ENCODE data around the gene FIGNL2.

The FIGNL2 gene

DNA sequence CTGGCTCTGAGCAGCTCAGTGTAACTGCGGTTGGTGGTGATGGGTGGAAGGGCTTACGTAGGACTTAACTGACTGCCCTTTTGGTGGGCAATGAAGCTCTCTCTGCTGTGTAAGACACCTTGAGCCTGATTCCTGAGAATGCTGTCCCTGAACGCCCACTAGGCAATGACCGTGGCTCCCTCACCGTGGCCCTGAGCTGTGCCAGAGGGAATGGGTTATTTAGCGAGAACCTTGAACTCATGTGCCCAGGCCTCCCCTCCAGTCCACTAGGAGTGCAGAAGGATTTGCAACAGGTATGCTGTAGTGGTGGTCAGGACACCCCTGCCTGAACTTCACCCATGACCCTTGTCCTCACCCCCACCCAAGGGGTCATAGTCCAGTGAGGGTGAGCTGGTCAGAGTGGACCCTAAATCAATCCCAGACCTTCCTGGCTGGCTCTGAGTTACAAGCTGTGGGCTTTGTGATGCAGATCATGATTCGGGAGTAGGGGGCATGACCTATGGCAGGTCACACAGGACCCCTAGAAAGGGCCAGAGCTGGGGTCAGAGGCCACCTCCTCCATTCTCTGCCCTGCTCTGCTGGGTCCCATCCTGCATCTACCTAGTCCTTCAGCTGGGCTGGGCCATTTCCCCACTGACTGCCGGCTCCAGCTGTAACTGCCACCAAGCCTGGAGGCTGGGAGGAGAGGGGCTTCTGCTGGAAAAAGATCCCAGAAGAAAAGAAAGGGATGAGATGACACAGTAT lies 24.9 kb upstream of the FIGNL2 start:
- no peak for DNase-seq

DNA sequence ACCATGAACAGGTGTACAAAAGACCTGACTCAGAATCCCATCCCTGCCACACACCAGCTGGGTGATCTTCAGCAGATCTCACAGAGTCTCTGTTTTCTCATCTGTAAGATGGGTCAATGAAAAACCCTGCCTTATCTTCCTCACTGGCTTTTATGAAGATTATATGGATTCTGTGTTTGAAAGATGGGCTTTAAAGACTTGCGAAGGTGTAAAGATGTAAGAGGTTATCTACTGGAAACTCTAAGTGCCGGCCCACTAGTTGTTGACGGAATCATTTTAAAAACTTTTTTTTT lies 24.1 kb upstream of the FIGNL2 start:
- no peak for DNase-seq

DNA sequence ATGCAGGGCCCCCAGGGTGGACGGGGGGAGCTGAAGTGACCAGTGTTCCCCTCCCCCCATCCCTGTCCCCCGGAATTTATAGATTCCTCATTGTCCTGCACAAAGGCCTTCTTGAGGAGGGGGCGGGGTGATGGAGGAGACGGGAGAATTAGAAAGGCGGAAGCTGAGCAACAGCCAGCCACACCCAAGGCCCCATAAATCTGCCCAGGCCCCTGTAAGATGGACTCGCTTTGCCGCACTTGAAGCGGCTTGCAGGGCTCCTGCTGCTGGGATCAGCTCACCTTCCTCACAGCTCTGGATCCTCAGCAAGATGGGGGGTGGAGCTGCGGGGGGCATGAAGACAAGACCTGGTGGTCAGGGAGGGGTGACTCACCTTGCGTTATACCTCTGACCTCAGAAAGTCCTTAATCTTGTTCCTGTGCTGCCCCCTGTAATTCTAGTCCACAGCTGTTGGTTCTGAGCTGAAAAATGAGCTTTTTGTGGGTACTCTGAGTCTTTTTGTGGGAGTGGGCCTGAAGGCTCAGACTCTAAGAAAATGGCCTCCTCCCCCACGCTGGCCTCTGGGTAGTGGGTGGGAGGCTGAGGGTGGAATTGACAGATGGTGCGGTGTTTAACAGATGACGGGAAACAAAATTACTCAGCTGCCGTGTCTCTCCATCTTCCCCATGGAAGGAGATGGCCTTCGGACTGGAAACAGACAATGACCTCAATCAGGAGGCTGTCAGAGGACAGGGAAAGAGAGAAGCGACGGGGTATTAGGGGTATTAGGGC lies 23.6 kb upstream of the FIGNL2 start:
- no peak for DNase-seq

DNA sequence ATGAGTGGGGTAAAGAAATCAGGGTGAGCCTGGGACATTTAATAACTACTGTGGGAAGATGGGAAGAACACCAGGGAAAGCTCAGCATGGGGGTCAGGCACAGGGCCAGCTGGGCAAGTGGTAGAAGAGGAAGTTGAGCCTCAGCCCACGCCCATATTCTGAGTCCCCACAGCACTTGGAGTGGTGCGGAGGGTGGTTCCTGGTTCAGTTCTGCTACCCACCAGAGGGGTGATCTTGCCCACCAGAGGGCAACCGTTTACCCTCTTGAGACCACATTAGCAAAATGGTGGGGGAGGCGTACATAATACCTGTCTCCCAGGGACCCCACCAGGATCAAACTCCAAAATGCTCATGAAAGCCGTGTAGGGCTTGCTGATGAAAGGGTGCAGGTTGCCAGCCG lies 22.6 kb upstream of the FIGNL2 start:
- no peak for DNase-seq

DNA sequence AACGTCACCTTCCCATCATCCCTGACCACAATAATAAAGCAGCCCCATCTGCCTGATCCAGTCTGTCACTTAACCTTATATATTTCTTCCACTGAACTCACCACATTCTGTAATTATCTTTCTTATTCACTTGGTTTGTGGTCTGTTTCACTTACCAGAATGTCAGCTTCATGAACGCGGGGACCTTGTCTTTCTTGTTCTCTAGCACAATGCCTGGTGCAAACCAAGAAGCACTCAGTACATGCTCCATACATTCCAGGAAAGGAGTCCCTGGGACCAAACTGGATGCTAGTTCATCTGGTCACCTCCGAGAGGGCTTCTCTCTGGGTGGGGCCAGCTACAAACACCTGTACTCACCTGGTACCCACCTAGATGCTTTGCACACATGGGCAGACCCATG lies 22.0 kb upstream of the FIGNL2 start:
- DNase-seq: no peak

DNA sequence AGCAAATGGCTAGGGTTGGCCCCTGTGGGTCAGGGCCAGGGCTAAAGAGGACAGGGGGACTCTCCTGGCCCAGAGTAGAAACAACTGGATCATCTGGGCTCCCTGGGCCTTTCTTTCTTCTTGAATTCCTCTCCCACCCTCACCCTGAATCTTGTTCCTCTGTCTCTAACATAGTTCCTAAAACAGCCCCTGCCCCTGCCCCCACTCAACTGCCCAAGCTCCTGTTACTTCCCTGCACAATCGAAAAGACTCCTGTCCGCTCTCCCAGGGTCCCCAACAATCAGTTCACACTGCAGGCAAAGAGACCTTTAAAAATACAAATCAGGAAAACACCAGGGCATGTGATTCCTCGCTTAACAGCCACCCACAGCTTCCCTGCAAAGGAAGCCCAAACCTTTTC lies 21.4 kb upstream of the FIGNL2 start:
- DNase-seq: no peak

DNA sequence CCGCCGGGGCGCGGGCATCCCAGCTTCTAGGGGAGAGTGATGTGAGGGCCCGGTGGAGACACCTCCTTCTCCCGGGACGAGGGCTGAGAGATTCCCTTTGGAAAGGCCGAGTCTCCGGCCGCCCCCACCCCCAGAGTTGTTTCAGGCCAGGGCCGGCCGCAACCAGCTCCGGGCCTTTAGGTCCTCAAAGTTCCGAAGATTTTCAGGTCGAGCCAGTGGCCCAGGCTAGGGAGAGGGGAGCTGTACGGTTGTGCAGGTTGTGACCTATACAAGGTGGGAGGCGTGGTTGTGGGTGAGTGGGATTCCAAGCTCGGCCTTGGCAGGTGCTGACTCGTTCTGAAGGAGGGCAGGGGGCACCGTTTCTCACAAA lies 21.0 kb upstream of the FIGNL2 start:
- no peak for DNase-seq

DNA sequence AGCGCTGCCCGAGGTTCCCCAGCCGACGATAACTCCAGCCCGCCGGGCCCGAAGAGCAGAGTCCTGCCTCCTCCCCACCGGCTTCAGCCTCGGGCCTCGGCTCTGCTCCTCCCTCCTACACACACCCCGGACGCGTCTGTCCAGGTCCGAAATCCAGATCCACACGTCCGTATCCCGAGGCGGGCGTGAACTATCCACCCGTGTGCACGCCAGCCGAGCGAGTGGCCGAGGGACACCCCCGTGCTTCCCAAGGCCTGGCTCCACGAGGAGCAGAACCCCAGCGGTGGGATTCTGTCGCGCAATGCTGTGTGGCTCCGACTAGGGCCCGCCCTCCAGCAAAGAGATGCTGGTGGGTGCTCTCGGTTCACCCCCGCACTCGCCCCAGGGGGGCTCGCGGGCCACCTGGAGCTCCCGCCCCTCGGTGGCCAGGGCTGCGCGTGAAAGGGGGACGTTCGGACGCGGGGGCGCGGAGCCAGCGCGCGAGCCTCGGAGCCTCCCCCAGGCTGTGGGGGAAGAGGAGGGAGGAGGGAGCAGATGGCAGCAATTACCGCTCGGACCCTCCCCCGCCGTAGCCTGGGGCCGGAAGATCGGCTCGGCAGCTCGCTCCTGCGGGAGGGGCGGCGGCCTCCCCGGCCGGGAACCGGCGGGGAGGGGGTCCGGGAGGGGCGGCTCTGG lies 20.4 kb upstream of the FIGNL2 start:
- no peak for DNase-seq

DNA sequence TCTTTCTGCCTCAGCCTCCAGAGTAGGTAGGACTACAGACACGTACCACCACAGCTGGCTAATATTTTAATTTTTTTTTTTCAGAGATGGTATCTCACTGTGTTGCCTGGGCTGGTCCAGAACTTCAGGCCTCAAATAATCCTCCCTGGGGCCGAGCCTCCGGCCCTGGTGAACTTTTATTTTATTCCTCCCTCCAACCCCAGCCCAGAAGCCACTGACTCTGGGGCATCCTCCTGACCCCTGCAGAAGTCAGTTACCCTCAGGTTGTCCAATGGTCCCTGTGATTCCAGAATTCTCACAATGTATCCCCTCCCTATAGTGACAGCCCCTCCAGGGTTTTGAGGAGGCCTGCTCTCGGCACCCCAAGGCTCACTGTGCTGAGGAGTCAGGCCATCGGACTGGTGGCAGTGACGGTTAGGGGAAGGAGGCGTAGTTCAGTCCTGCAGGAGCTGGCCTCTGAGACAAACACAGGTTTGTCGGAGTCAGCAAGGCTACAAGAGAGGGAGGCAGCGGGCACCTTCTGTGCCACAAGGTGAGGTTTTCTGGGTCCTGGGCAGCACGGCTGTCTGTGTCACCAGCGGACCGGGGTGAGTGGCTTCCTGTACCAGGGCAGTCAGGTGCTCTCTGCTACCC lies 19.4 kb upstream of the FIGNL2 start:
- DNase-seq: no peak

DNA sequence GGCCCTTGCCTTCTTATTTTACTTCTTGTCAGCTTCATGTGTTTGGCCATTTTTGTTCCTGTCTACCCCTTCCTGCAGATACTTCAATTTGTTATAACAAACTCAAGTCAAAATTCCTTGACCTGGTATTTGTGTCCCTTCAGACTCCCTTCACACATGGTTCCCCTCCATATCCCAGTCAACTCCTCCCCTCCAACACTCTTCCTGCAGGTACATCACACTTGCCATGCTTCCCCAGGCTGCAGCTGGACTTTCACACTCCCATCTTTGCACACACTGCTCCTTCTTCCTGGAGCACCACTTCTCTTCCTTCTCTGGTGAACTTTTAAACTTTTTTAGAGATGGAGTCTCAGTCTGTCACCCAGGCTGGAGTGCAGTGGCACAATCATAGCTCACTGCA lies 18.9 kb upstream of the FIGNL2 start:
- DNase-seq: no peak

DNA sequence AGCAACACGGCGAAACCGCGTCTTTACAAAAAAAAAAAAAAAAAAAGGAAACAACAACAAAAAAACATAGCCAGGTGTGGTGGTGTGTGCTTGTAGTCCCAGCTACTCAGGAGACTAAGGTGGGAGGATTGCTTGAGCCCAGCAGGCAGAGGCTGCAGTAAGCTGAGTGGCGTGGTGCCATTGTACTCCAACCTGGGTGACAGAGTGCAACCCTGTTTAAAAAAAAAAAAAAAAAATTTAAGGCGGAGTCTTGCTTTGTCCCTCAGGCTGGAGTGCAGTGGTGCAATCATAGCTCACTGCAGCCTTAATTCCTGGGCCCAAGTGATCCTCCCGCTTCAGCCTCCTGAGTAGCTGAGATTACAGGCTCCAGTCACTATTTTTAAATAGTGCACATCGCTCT lies 18.2 kb upstream of the FIGNL2 start:
- DNase-seq: no peak

DNA sequence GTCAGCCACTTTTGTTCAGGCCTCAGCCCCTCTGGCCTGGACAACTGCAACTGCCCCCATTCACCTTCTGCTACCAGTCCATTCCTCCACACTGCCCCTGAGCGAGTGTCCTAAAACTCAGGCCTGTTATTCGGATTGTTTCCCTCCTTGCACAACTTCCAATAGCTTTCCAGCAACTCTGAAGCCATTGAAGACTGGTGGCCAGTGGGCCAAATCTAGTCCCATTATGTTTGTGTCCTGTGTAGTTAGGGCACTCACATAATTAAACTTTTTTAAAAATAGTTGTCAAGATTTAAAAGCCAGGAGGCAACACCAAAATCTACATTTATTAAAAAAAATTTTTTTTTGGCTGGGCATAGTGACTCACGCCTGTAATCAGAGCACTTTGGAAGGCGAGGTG lies 17.8 kb upstream of the FIGNL2 start:
- no peak for DNase-seq

DNA sequence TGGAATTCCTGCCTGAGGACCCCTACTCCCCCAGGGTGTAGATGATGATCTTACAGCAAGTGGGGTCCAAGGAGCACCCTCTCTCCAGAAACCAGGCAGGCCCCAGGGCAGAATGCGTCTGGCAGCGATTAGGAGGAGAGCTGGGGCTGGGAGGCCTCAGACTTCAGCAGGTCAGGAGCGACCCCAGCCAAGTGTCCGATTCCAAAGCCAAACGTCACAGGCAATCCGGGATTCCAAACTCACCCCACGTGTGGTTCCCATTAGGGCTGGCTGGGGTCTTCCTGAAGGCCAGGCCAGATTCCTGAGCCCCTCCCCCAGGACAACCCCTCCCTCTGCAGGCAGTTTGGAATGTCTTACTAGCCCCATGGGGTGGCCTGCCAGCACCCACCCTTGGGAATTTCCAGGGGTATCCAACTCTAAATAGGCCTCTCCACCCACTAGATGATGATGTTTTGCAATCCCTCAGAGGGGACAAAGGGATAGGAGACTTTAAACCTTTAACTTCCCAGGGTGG lies 17.3 kb upstream of the FIGNL2 start:
- no peak for DNase-seq

DNA sequence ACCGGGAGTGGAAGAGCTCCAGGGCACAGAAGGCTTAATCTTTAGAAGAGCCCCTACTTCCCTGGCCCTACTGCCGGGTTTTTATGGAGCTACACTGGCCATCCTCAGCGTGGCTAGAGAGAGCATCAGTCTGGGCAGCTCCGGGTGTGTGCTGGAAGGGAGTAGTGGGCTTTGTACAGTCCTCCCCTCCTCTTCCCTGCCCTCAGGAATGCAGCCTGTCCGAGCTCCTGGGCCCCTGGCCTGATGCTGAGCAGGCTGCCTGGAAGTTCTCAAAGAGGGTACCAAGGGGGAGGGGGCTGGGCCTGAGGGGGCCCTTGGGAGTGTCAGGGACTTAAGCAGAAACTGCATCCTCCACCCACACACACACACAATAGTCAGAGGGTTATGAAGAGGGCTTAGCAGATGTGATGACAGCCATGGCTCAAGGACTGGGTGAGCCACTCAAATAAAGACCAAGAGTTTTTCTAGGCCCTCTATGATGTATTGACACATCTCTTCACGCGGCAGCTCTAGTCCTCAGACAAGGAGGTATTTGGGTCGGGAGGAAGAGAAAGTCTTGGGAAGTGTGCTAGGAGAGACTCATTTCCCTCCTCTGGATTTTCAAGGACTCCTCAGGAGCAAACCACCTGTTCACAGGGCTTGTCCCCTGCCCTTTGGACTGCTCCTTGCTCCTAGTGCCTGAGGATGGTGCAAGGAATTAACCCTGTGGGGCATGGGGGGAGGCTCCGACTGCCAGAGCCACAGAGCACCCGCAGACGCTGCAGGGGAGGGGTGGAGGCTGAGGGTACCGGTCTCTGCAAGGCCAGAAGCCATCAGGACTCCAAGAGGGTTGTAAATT lies 16.5 kb upstream of the FIGNL2 start:
- DNase-seq: no peak

DNA sequence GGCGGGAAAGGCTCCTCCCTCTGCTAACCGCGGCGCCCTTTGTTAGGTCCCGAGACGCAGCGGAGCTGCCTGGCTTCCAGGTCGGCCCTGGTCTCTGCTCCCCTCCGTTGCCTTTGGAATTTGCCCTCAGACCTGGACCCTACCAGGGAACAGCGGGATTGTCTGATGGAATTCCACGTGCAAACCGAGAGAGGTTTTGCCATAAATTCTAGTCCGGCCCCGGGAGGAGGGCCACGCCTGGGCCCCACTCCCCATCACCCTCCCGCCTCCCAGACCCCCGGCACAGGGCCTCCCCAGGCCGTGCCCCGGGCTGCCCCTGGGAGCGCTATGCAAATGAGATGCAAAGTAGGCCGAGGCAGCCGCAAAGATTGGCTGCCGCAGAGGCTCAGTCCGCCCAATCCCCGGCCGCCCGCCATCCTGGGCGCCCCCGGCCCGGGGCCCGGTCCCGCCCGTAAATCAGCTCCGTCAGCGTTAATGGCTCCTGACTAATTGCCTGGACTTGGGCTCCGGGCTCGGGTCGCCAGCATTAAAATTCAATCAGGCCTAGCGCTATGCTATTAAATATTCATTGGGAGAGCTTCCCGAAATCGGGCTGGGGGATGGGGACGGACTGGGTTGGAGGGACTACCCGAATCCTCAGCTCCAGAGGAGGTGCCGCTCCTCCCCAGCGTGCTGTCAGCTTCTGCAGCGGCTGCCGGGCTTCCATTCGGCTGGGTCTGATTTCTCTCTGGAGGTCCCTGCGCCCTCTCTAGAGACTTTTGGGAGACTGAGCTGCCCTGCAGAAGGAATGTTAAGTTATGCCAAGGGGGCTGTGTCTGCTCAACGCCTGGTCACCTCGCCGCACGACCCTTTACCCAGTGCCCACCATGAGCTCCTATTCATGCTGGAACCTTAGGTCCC lies 15.7 kb upstream of the FIGNL2 start:
- no peak for DNase-seq

DNA sequence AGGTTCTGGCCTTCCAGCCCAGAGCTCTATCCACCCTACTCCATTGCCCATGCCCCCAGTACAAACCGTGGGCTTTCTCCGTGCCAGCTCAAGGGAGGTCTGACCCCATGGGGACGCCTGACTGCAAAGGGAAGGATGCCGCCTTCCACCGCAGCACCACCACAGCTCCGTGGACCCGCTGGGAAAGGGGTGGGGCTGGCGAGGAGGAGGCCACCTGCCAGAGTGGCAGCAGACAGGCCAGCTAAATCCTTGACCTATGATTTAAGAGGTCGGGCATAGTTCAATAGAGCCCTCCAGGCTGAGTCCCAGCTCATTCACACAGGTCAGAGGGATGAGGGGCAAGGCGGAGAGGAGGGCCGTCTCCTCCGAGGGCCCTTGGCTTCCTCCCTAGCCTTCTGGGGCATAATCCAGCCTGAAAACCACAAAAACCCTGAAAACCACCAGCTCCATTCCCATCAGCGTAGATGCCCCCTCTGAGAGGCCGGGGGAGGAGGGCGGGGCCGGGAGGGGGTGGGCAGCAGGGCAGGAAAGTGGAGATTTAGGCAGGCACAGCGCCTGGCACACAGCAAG lies 14.9 kb upstream of the FIGNL2 start:
- DNase-seq: no peak

DNA sequence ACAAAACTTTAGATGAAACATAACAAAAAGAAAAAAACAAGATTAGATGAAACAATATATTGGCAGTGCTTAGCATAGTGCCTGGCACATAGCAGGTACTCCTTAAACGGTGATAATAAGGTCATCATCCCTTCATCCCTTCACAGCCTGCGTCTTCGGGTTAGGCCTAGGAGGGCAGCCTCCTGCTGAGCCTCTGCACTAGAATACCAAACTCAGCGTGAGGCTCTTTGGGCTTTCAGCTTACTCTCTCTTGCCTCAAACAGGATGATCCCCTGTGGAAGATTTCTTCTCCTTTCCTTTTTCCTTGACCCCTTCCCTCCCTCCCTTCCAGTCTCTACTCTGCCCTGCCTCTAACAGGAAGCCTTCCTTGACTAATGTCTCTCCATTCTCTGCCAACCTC lies 14.4 kb upstream of the FIGNL2 start:
- no peak for DNase-seq

DNA sequence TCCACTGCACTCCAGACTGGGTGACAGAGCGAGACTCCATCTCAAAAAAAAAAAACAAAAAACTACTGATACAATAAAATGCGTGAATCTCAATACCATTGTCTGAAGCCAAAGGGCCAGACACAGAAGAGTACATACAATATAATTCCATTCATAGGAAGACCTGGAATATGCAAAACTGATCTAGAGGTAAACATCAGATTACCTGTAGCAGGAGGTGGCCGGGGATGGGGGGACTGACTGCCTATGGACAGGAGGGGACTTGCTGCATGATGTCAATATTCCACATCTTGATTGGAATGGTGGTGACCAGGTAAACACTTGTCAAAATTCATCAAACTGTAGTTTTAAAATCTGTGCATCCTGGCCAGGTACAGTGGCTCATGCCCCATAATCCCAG lies 12.5 kb upstream of the FIGNL2 start:
- DNase-seq: no peak

DNA sequence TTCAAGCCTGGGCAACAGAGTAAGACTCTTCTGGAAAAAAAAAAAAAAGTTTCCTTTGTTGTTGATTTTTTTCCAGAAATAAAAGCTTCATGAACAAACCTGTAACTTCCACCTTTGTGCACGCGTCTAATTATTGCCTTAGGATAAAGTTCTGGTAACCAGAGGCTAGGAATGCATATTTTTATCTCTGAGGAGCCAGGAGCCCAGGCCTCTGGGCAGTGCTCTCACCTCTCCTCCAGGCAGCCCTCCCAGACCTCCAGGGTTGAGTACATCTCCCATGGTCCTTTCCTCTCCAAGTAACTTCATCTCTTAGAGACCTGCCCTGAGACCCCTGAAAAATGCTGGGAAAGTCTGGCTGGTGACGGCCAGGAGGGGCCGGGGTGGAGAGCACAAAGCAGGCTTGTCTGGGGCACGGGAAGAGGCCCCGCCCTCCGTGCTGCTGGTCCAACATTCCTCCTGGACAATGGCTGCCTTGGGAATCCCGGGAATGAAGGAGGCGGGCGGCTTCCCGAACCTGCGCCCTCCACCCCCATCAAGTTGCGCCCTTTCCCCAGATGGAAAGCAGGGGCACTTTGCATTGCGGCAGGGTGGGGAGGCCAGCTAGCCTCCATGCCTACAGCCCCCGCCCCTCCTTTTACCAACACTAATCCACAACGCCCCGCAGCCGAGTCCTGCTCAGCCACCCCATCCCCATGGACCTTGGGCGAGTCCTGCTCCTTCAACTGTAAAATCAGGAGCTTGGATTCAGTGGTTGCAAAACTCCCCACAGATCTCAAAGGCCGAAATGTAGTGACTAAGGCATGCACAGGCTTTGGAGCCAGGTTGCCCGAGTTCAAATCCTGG lies 7.3 kb upstream of the FIGNL2 start:
- DNase-seq: no peak

DNA sequence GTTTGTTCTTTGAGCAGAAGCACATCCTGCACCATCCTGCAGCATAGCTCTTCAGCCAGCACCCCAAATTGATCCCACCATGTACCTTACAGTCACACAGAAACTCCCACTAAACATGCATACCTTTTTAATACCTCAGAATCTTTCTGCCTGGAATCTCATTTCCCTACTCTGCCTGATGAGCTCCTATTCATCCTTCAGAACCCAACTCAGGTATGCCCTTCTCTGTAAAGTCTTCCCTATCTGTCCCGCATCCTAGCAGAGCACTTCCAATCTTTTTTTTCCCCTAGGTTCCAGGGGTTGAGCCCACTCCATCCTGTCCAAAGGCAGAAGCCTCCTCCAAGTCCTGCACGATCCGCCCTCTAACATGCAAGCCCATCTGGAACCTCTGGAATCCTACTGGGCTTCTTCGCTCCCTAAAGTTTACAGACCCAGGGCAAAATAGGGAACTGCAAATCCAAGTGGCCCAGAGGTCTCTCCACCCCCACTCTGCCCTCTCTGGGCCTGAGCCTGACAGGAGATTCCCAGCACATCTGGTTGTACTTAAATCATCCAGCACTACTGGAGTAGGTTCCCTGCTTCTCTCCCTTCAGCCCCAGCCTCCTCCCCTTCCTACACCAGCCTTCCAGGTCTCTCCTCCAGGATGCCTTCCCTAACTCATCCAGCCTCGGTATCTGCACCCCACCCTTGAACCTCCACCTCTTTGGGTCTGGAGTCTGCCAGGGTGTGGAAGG lies 4.1 kb upstream of the FIGNL2 start:
- no peak for DNase-seq

All from activated CD4-positive, alpha-beta T cell treated with anti-CD3 and anti-CD28 coated beads, Interleukin-2, amount 50 U/mL, for 4 hours (primary cell).